Effector memory CD8-positive, alpha-beta T cell (primary cell): Measurements from ENCODE around the gene EPG5.

Experiments
- ATAC-seq: fragments of 150-1000 bp; cut with Tn5 transposase; replicated peaks from 2 replicates; pipeline ENCODE4 v1.10.0; 2021; ENCODE audit warnings: mild to moderate bottlenecking, moderate library complexity
- DNase-seq, 3 experiments: peaks; one replicate each; pipeline ENCODE4 v3.0.0; 2021
- H3K27ac Mint-ChIP-seq, 2 donors: one replicate each; pipeline ENCODE4 v1.8.0; 2022; ENCODE audit warnings: mild to moderate bottlenecking in 2 of 2, mixed read lengths in 2 of 2, moderate library complexity in 2 of 2
- H3K27me3 Mint-ChIP-seq, 2 donors: one replicate each; pipeline ENCODE4 v1.8.0; 2022; ENCODE audit warnings: mixed read lengths in 2 of 2
- H3K36me3 Mint-ChIP-seq: one replicate; pipeline ENCODE4 v1.8.0; 2022; ENCODE audit warnings: mild to moderate bottlenecking, moderate library complexity, mixed read lengths; ENCODE audit not compliant: insufficient read depth
- H3K4me1 Mint-ChIP-seq, 2 donors: one replicate each; pipeline ENCODE4 v1.8.0; 2022; ENCODE audit warnings: low read depth in 2 of 2, mixed read lengths in 2 of 2
- H3K4me3 Mint-ChIP-seq, 2 donors: one replicate each; pipeline ENCODE4 v1.8.0; 2022; ENCODE audit warnings: mild to moderate bottlenecking in 2 of 2, mixed read lengths in 2 of 2, moderate library complexity in 2 of 2
- H3K9me3 Mint-ChIP-seq, 2 donors: one replicate each; pipeline ENCODE4 v1.8.0; 2022; ENCODE audit warnings: mixed read lengths in 2 of 2

EPG5 gene

DNA sequence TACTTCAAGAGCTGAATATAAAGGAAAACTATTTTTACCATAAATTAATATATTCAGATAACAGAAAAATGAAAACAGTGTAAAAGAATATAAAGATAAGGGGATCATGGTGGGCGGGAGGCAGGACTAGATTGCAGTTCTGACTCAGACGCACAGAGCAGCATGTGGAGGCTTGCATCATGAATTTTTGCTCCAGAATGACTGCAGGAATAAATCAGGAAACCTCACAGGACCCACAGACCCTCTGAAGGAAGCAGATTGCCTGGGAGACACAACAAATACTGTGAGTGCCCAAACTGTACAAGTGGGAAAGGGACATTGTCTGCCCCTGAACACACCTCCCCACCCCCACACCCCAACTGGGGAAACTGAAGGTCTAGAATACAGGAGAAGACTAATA lies 160.9 kb downstream of the EPG5 start:
- H3K4me3 Mint-ChIP-seq = no peak overlapping the region

DNA sequence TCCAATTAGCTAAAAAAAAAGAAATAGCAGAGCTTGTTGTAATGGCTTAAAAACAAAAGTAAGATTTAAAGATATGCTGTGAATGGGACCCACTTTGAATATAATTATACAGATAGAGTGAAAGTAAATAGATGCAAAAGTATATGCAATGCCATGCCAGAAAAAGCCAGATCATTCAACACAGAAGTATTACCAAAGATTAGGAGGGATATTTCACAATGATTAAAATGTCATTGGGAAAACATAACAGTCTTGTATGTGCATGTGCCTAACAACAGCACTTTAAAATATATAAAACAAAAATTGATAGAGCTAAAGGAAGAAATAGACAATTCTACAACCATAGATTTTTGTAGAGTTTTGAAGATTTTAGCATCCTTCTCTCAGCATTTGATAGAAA lies 161.6 kb downstream of the EPG5 start:
- no peak overlapping the region for H3K4me3 Mint-ChIP-seq
- H3K9me3 Mint-ChIP-seq = peaks cover 0 to 4% of the 10 kb centered on the region in 2 donors
- H3K27ac Mint-ChIP-seq = no peak overlapping the region
- no peak for DNase-seq
- H3K36me3 Mint-ChIP-seq = no peaks in the 10 kb centered on the region
- H3K27me3 Mint-ChIP-seq = peaks cover 11 to 20% of the 10 kb centered on the region in 2 donors
- no peak for ATAC-seq
- peaks cover 8 to 16% of the 10 kb centered on the region in 2 donors for H3K4me1 Mint-ChIP-seq

More for the DNA sequence above, 160.9 kb downstream of the EPG5 start:
- ATAC-seq = no peak
- H3K27ac Mint-ChIP-seq = no peak overlapping the region
- H3K9me3 Mint-ChIP-seq = peaks cover 0 to 4% of the 10 kb centered on the region in 2 donors
- no peak for DNase-seq
- H3K27me3 Mint-ChIP-seq = peaks cover 11 to 20% of the 10 kb centered on the region in 2 donors
- peaks cover 8 to 16% of the 10 kb centered on the region in 2 donors for H3K4me1 Mint-ChIP-seq
- H3K36me3 Mint-ChIP-seq = no peaks in the 10 kb centered on the region

DNA sequence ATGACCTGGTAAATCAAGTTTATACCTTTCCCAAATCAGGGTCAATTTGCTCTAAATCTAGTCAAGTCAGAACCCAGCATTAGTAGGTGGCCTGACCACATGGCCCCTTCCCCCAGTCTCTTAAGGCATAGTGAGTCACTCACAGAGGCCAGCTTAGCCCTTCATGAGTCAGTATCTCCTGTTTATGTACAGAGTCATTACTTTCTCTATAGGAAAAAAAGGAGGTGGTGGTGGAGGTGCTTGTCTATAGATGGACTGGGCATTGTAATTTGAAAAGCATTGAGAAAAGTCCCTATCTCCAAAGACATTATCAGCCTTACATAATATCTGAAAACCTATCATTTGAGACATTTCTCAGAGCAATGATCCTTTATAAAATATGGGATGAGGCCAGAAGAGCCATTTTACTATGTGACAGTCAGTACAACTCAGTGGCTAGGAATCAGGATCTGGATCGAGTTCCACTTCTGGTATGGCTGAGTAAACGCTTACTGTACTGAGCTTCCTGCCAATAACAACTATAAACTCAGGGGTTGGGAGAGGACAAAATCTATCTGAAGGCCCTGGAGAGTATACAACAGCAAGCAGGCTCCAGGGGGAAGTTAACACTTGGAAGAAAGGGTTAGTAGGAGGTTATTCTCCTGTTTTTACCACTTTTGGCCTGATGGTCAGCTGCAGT lies 164.2 kb downstream of the EPG5 start:
- DNase-seq (no peak), ATAC-seq (no peak)
- Mint-ChIP-seq H3K4me1 (peaks cover 2 to 4% of the 10 kb centered on the region in 2 donors), H3K27ac (no peak overlapping the region), H3K4me3 (no peak overlapping the region), H3K27me3 (peaks cover 11 to 29% of the 10 kb centered on the region in 2 donors), H3K36me3 (no peaks in the 10 kb centered on the region), H3K9me3 (peaks cover 0 to 6% of the 10 kb centered on the region in 2 donors)

DNA sequence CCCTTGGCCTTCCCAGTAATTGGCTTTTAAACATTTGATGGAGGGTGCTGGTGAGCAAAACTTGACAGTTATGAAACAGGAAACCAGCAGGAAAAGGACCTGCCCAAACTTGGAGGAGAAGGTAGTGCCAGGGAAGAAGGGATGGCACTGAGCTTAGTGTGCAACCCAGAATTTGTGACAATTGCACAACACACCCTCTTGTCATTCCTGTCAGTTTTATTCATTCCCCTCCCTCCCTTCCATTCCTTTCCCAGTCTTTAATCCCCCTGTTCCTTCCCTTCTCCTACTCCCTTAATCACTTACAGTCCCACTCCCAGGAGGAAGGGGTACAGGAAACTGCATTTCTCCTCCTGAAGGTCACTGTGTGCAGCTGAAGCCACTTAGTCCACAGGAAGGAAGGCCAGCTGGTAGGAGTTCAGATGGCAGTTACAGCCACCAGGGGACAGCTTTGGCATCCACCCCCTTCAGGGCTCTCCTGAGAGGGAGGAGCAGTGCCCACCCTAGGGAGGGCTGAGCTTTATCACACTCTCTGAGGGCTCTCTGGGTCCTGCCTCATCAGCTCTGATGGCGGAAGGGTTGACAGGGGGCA lies 165.6 kb downstream of the EPG5 start:
- DNase-seq = no peak
- Mint-ChIP-seq H3K36me3 (no peaks in the 10 kb centered on the region), H3K27ac (no peak overlapping the region), H3K27me3 (peaks cover 11 to 29% of the 10 kb centered on the region in 2 donors), H3K4me3 (no peak overlapping the region), H3K9me3 (peaks cover 0 to 6% of the 10 kb centered on the region in 2 donors), H3K4me1 (no peaks in the 10 kb centered on the region)
- no peak for ATAC-seq
